Testis (tissue), 2 donors: ENCODE measurements around the gene MIPEP.

Source experiments
- POLR2A ChIP-seq: fragments of 450-650 bp; IDR thresholded peaks from one replicate; pipeline ENCODE4 v1.6.1; 2017; ENCODE audit warnings: antibody characterized with exemption, mild to moderate bottlenecking, moderate library complexity
- TF ChIP-seq, protein P1 (sequence below), 3 experiments: fragments of 450-650 bp in 2 of 3; fragments of 200-600 bp in 1 of 3; sonication (generic) in 1 of 3; IDR thresholded peaks; one replicate each; pipeline ENCODE4 v1.5.1; 2016 to 2019; ENCODE audit warnings: antibody characterized with exemption in 3 of 3, mild to moderate bottlenecking in 2 of 3, moderate library complexity in 1 of 3

DNA sequence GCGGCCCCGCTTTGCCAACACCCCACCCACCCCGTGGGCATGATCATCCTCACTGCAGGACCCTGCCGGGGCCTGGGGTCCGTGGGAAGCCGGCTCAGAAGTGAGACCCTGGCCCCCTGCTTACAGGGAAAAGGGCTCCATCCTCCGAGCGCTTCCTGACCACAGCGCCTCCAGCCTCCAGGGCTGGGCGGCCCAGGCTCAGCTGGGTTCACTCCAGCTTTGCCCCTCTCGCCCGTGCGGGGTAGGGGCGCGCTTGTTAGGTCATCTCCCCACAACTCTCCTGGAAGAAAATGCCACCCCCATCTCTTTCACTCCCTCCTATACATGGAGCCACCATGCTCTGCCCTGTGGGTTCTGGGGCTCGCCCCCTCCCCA is 14.7 kb upstream of the MIPEP start:
- TF ChIP-seq, protein P1, sequence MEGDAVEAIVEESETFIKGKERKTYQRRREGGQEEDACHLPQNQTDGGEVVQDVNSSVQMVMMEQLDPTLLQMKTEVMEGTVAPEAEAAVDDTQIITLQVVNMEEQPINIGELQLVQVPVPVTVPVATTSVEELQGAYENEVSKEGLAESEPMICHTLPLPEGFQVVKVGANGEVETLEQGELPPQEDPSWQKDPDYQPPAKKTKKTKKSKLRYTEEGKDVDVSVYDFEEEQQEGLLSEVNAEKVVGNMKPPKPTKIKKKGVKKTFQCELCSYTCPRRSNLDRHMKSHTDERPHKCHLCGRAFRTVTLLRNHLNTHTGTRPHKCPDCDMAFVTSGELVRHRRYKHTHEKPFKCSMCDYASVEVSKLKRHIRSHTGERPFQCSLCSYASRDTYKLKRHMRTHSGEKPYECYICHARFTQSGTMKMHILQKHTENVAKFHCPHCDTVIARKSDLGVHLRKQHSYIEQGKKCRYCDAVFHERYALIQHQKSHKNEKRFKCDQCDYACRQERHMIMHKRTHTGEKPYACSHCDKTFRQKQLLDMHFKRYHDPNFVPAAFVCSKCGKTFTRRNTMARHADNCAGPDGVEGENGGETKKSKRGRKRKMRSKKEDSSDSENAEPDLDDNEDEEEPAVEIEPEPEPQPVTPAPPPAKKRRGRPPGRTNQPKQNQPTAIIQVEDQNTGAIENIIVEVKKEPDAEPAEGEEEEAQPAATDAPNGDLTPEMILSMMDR (IDR thresholded peaks at IDR 0.05): no peak
- no peak for TF ChIP-seq POLR2A
